Coronary artery (tissue), 2 donors: ENCODE data around the gene GGT5.
"Not testable (repeated sequence)": the region's sequence is repeated elsewhere in the genome, so short reads cannot be mapped to it uniquely, and the experiment has no call there.

ENCODE experiments used
- DNase-seq: peaks from one replicate; pipeline ENCODE4 v3.0.0-alpha.2; 2017; ENCODE audit warnings: low spot score
- H3K27ac ChIP-seq, 2 donors: fragments of 200-600 bp; sonication (generic); one replicate each; pipeline ENCODE4 v1.5.1; 2016 to 2019
- H3K4me3 ChIP-seq: fragments of 200-600 bp; sonication (generic); 2 replicates; pipeline ENCODE4 v1.5.1; 2016; ENCODE audit warnings: mild to moderate bottlenecking, moderate library complexity
- CTCF ChIP-seq: fragments of 200-600 bp; sonication (generic); IDR thresholded peaks from one replicate; pipeline ENCODE4 v1.5.1; 2019; ENCODE audit warnings: antibody characterized with exemption

The GGT5 gene

GRCh38 chr22:24245030-24245431 is at the start of gene GGT5:
Gene GGT5, minus strand, starts transcription at chr22:24245082. Its CDS starts 357 bp downstream, at chr22:24244725.
- H3K27ac ChIP-seq, result peak within 1 kb of the TSS; percentile 86 to 92
- DNase-seq, result not testable (repeated sequence)
- peak within 1 kb of the TSS; percentile 76 for H3K4me3 ChIP-seq

- not testable (repeated sequence) for DNase-seq
- Histone ChIP-seq H3K4me3 (peak overlapping the region; percentile 11), H3K27ac (peak overlapping the region; percentile 52 to 87)
Observed at GRCh38 chr22:24292202-24292830, 47.4 kb upstream of the GGT5 start.

GRCh38 chr22:24291515-24292201 is 46.8 kb upstream of the GGT5 start:
- peak overlapping the region; percentile 52 to 87 for H3K27ac ChIP-seq
- TF ChIP-seq CTCF, result no peak
- no peak for DNase-seq
- peak overlapping the region; percentile 11 for H3K4me3 ChIP-seq

GRCh38 chr22:24290459-24290858 is 45.6 kb upstream of the GGT5 start:
- Histone ChIP-seq H3K4me3 (peak overlapping the region; percentile 20), H3K27ac (peak overlapping the region; percentile 61 to 87)
- TF ChIP-seq CTCF, result no peak
- no peak for DNase-seq

GRCh38 chr22:24289741-24290163 is 44.9 kb upstream of the GGT5 start:
- Histone ChIP-seq H3K4me3 (peak overlapping the region; percentile 20), H3K27ac (peak overlapping the region; percentile 61 to 87)
- no peak for DNase-seq
- TF ChIP-seq CTCF, result no peak

GRCh38 chr22:24289114-24289513 is 44.2 kb upstream of the GGT5 start:
- peak overlapping the region; percentile 61 to 87 for H3K27ac ChIP-seq
- no peak for DNase-seq

GRCh38 chr22:24287801-24288200 is 42.9 kb upstream of the GGT5 start:
- H3K4me3 ChIP-seq, DNase-seq: not testable (repeated sequence)
- peak overlapping the region; percentile 61 to 81 for H3K27ac ChIP-seq

More at GRCh38 chr22:24289114-24289513, 44.2 kb upstream of the GGT5 start:
- H3K4me3 ChIP-seq, result peak overlapping the region; percentile 19
- TF ChIP-seq CTCF, result no peak

GRCh38 chr22:24287212-24287611 is 42.3 kb upstream of the GGT5 start:
- H3K27ac ChIP-seq, result peak overlapping the region; percentile 61 to 81
- DNase-seq, H3K4me3 ChIP-seq: not testable (repeated sequence)

- no peak overlapping the region for H3K4me3 ChIP-seq
- no peak for TF ChIP-seq CTCF
- H3K27ac ChIP-seq, result peak overlapping the region in 1 of 2 donors; percentile 34
- DNase-seq, result no peak
Observed at GRCh38 chr22:24285245-24285644, 40.4 kb upstream of the GGT5 start.
